Heart right ventricle (tissue), 16 donors: ENCODE results near the gene MYO3B. TPM values are rescaled to one million over a fixed set of nuclear protein-coding genes. Genes with fewer than 3 reads are reported as not detected.

ENCODE experiments used
- ATAC-seq, 8 donors: fragments of 200-7000 bp; cut with Tn5 transposase; one replicate each; pipeline ENCODE4 v1.9.1; 2020; ENCODE audit warnings: mild to moderate bottlenecking in 8 of 8, moderate library complexity in 8 of 8, moderate number of reproducible peaks in 1 of 8
- DNase-seq, 2 donors: peaks; one replicate each; pipeline ENCODE4 v3.0.0-alpha.2; 2020
- H3K27ac ChIP-seq, 10 donors: fragments of 200-600 bp; sonication (generic) in 2 of 10; one replicate each; pipeline versions ENCODE4 v1.5.0 to v1.8.0; 2020 to 2022; ENCODE audit warnings: mild to moderate bottlenecking in 3 of 10
- H3K27me3 ChIP-seq, 7 donors: fragments of 200-600 bp; one replicate each; pipeline ENCODE4 v1.8.0; 2021 to 2022; ENCODE audit warnings: mild to moderate bottlenecking in 2 of 7
- H3K36me3 ChIP-seq, 9 donors: fragments of 200-600 bp; sonication (generic) in 1 of 9; one replicate each; pipeline versions ENCODE4 v1.5.0 to v1.8.0; 2020 to 2022; ENCODE audit warnings: mild to moderate bottlenecking in 2 of 9
- H3K4me1 ChIP-seq, 9 donors: fragments of 200-600 bp; sonication (generic) in 1 of 9; one replicate each; pipeline versions ENCODE4 v1.5.0 to v1.8.0; 2020 to 2022; ENCODE audit warnings: mild to moderate bottlenecking in 4 of 9
- H3K4me3 ChIP-seq, 10 donors: fragments of 200-600 bp; sonication (generic) in 2 of 10; one replicate each; pipeline versions ENCODE4 v1.5.0 to v1.8.0; 2020 to 2022; ENCODE audit warnings: mild to moderate bottlenecking in 7 of 10, moderate library complexity in 2 of 10
- H3K9me3 ChIP-seq, 11 donors: fragments of 200-600 bp in 10 of 11; sonication (generic) in 2 of 11; one replicate each; pipeline versions ENCODE4 v1.5.0 to v1.8.0; 2013 to 2022; ENCODE audit warnings: mild to moderate bottlenecking in 2 of 11, control low read depth in 1 of 11, moderate library complexity in 1 of 11
- CTCF ChIP-seq, 9 donors: fragments of 200-600 bp; sonication (generic) in 2 of 9; IDR thresholded peaks; one replicate each; pipeline versions ENCODE4 v1.5.0 to v1.8.0; 2021 to 2022; ENCODE audit warnings: antibody characterized with exemption in 9 of 9, mild to moderate bottlenecking in 5 of 9, moderate library complexity in 1 of 9
- WGBS, 2 donors: extraction: QIAGEN DNeasy Blood & Tissue Kit; methylation state at CpG; one replicate each; pipeline ENCODE4 v1.1.7; 2013; ENCODE audit warnings: inconsistent platforms in 1 of 2; 5-methylcytosine and 5-hydroxymethylcytosine counted together
- intact Hi-C, 10 donors: fragments of 100-400 bp; cut with DNase I; formaldehyde crosslinking; loops; one replicate each; pipeline versions ENCODE4 v1.11.1 to v1.14.2; 2022
- polyA plus RNA-seq, 2 donors: library from polyadenylated mRNA; stranded (reverse); fragments of 200-250 nt; gene quantifications; one replicate each; pipeline ENCODE4 v1.2.3, GENCODE V29; 2013
- total RNA-seq, 10 donors: library from RNA; stranded (reverse); fragmentation: NEBNext Ultra II Directional in 3 of 10; extraction: Animal tissue kit (Norgen Biotek cat#: 25700) in 3 of 10; gene quantifications; one replicate each; pipeline versions ENCODE4 v1.2.1 to v1.2.4, GENCODE V29; 2021 to 2023
- donor health status: Arrhythmogenic right ventricular cardiomyopathy.
- donor health status: ischemic (EF 13 %, LVEDD 7.1; RV severe dilation, severe dysfunction).
- donor health status: healthy with polysubstance abuse.
- donor health status: DM: no; HTN: yes; CAD: no.
- donor health status: DM: no; HTN: no; CAD: no.
- donor health status: ischemic (EF 25% LVEDD 6.9; RV normal size, moderate dysfunction).
- donor health status: ischemic (EF 25% LVEDD 5.7; RV mildly dilated, moderate dysfunction).
- donor health status: healthy.
- donor health status: DM: yes; HTN: yes; CAD: no.
- donor health status: Ischemic cardiomyopathy.
- donor health status: ischemic (EF 35%, LVEDD 5.7; RV mildly dilated, moderate dysfunction).
- donor health status: nonischemic (EF 11% LVEDD 7.7; RV severe dilation, severe dysfunction).
- donor health status: DM: yes; HTN: yes; CAD: no.
- donor health status: PGD.
- donor health status: ischemic (EF 29% LVEDD 5.4; RV normal size, mild dysfunction).
- donor health status: nonischemic (EF 23%, LVEDD 6.1; RV moderate dilation, normal function).

The MYO3B gene
- total and polyA plus RNA-seq, 12 donors = 0.05 to 0.21 (median 0.09) TPM; not detected in 8

GRCh38 chr2:170307555-170308351 lies 129.8 kb downstream of the MYO3B start:
- no peaks in the 10 kb centered on the region for H3K4me1 ChIP-seq
- no peak overlapping the region for H3K4me3 ChIP-seq
- no peak for TF ChIP-seq CTCF (IDR thresholded peaks at IDR 0.05)
- H3K9me3 ChIP-seq = no peaks in the 10 kb centered on the region
- WGBS, 2 donors = 56 to 67% methylated on average over 4 of the region's 4 CpGs
- ATAC-seq = no peak
- intact Hi-C loops = no loop called here
- peaks cover 0 to 31% (median 10%) of the 10 kb centered on the region in 7 donors for H3K27me3 ChIP-seq
- H3K36me3 ChIP-seq = no peaks in the 10 kb centered on the region
- DNase-seq = no peak
- no peak overlapping the region for H3K27ac ChIP-seq

- Histone ChIP-seq H3K27ac (no peak overlapping the region), H3K27me3 (peaks cover 0 to 30% (median 10%) of the 10 kb centered on the region in 7 donors), H3K4me3 (no peak overlapping the region), H3K9me3 (no peaks in the 10 kb centered on the region), H3K4me1 (no peaks in the 10 kb centered on the region), H3K36me3 (no peaks in the 10 kb centered on the region)
- ATAC-seq (no peak), DNase-seq (no peak)
- intact Hi-C loops = no loop called here
- 51 to 59% methylated on average over 5 of the region's 5 CpGs for WGBS, 2 donors
- no peak for TF ChIP-seq CTCF (IDR thresholded peaks at IDR 0.05)
These were observed 133.0 kb downstream of the MYO3B start for GRCh38 chr2:170310876-170311502.

GRCh38 chr2:170313347-170313991 lies 135.5 kb downstream of the MYO3B start:
- no peak overlapping the region for H3K4me3 ChIP-seq
- H3K36me3 ChIP-seq = no peaks in the 10 kb centered on the region
- WGBS, 2 donors = 23 to 30% methylated on average over 3 of the region's 3 CpGs
- intact Hi-C loops = no loop called here
- no peak for TF ChIP-seq CTCF (IDR thresholded peaks at IDR 0.05)
- ATAC-seq = no peak
- H3K27me3 ChIP-seq = peaks cover 0 to 33% (median 5%) of the 10 kb centered on the region in 7 donors
- no peaks in the 10 kb centered on the region for H3K4me1 ChIP-seq
- no peaks in the 10 kb centered on the region for H3K9me3 ChIP-seq
- H3K27ac ChIP-seq = no peak overlapping the region
- no peak for DNase-seq

- H3K4me1 ChIP-seq = no peaks in the 10 kb centered on the region
- no peak for ATAC-seq
- no peak overlapping the region for H3K27ac ChIP-seq
- intact Hi-C loops = no loop called here
- peaks cover 0 to 4% (median 0%) of the 10 kb centered on the region in 11 donors for H3K9me3 ChIP-seq
- no peaks in the 10 kb centered on the region for H3K36me3 ChIP-seq
- WGBS, 2 donors = 70 to 85% methylated on average over 3 of the region's 3 CpGs
- TF ChIP-seq CTCF (IDR thresholded peaks at IDR 0.05) = no peak
- no peak overlapping the region for H3K4me3 ChIP-seq
- no peak for DNase-seq
- H3K27me3 ChIP-seq = peaks cover 0 to 35% (median 5%) of the 10 kb centered on the region in 7 donors
These were observed 136.0 kb downstream of the MYO3B start for GRCh38 chr2:170313992-170314348.
